ENCODE data around the gene RABAC1. TPM values are rescaled to one million over a fixed set of nuclear protein-coding genes. Genes with fewer than 3 reads are reported as not detected.

The RABAC1 gene, protein sequence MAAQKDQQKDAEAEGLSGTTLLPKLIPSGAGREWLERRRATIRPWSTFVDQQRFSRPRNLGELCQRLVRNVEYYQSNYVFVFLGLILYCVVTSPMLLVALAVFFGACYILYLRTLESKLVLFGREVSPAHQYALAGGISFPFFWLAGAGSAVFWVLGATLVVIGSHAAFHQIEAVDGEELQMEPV
- 100 to 1,000 TPM; 218 to 268 (median 245) TPM for polyA plus RNA-seq (ENCODE audit: low read depth in 6 of 6)

DNA sequence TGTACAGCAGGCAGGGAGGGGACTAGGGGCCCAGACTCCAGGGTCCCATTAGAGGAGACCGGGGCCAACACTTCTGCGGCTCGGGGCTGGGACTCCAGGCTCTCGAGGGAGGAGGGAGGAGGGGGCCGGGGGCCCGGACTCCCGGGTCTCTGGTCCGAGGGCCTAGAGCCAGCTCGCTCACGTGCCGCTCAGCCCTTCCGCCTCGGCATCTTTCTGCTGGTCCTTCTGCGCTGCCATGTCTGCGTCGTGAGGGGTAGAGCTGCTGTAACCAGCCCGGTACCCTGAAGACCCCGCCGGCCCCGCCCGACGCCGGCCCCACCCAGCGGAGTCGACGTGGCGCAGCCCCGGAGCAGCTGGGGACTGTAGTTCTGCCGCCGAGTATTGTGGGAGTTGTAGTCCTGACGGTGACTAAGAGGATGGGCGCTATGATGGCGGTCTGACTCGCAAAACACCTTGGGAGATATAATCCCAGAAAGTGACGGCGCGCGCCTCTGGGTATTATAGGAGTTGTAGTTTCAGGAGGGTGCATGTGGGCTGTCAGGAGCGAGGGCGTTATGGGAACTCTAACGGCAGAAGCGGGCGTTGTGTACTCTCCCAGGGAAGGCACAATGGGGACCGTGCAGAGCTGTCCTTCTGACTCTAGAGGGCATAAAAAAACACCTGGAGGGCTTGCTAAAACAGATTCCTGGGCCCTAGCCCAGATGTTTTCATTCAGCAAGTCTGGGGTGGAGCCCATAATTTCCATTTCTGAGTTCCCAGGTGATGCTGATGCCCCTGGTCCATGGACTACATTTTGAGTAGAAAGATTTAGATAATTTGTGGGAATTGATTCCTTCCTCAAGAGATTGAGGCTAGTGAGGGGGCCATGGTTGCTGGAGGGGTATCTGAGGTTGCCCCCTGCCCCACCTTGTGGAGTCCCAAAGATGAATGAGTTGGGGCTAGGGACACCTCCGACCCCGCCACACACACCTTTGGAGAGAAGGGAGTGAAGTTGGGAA, at the start of gene RABAC1:
Gene RABAC1, minus strand, starts transcription at position 266 of the 998 bp plus-strand sequence. Its CDS starts 29 bp downstream, at position 237.
- H3K27me3 Mint-ChIP-seq = no peaks in the 10 kb centered on the region
- peaks cover 20 to 31% (median 20%) of the 10 kb centered on the region in 3 donors for H3K4me1 Mint-ChIP-seq

DNA sequence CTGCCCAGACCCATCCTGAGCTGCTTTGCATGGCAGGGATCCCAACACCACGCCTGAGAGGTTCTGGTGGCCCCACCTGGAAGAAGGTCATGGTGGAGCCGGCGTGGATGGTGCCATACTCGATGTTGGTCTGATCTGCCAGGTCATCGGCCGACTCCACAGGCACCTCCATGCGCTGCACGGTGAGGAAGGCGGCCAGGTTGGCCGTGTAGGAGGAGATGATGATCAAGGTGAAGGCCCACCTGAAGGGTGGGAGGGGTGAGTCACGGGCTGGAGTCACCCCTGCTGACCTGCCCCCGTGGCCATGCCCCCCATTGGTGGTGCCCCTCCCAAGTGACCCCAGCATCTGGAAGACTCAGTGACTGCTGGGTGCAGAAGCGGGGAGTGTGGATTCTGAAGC, 47.4 kb upstream of the RABAC1 start:
- Mint-ChIP-seq H3K27ac (no peak overlapping the region), H3K9me3 (no peaks in the 10 kb centered on the region), H3K36me3 (no peaks in the 10 kb centered on the region), H3K4me3 (no peak overlapping the region), H3K4me1 (peaks cover 0 to 3% (median 0%) of the 10 kb centered on the region in 3 donors), H3K27me3 (peaks cover 15 to 42% (median 23%) of the 10 kb centered on the region in 3 donors)
- no peak for DNase-seq
- ATAC-seq (ENCODE audit: low read depth in 2 of 2) = no peak

More for the DNA sequence above, at the start of gene RABAC1:
- Mint-ChIP-seq H3K36me3 (peaks cover 0 to 9% of the 10 kb centered on the region in 2 donors), H3K4me3 (peak within 1 kb of the TSS; percentile 86 to 99 (median 94)), H3K27ac (peak within 1 kb of the TSS; percentile 80 to 98 (median 91)), H3K9me3 (no peaks in the 10 kb centered on the region)
- DNase-seq (peak; percentile 82), ATAC-seq (ENCODE audit: low read depth in 2 of 2) (peak; percentile 92 to 93)

DNA sequence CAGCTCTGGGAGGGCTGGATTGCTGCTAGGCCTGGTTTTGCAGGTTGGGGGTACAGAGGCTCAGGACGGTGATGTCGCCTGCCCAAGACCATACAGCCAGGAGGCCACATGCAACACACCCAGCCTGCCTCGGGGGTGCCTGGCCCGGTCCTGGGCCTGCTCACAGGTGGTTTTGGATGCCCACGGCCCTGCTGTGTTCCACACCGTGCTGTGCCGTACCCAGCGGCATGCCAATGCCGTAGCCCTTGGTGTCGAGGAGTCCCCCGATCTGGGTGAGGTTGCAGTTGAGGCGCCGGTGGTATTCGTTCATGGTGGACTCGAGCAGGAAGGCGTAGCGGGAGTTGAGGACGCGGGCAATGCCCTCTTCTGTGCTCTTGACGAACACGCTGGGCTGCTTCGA, 46.4 kb upstream of the RABAC1 start:
- peaks cover 19 to 50% (median 32%) of the 10 kb centered on the region in 3 donors for H3K27me3 Mint-ChIP-seq

DNA sequence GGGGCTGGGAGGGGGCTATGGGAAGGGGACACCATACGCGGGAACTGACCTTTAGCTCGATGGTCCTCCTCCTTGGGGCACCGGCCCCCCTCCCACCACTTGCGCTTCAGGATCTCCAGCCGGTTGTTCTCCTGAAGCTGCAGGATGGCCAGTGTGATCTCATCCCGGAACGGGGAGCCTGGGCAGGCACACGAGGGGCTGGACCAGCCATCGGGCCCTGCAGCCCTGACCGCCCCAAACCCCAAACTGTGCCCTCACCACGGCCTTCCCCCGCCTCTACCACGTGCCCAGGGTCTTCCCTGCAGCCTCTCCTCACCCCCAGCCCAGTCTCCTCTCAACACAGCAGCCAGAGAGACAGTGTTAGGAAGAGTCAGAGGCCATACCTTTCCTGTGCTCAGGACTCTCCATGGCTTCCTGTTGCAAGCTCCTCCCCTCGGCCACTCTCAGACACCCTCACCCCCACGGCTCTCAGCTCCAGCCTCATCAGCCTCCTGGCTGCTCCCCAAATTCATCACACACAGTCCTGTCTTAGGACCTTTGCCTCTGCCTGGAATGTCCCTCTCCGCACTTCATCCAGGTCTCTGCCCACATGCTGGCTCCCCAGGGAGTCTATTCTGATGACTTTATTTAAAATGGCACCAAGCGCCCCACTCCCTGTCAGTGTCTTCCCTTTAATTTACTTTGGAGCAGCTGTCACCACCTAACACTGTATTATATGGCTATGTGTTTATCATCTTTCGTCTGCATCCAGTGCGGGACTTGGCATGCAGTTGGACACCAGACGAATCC, 44.6 kb upstream of the RABAC1 start:
- Mint-ChIP-seq H3K27me3 (peaks cover 33 to 66% (median 47%) of the 10 kb centered on the region in 3 donors), H3K9me3 (no peaks in the 10 kb centered on the region), H3K36me3 (peaks cover 0 to 9% of the 10 kb centered on the region in 2 donors), H3K4me3 (peak overlapping the region in 1 of 8 donors; percentile 55), H3K27ac (no peak overlapping the region), H3K4me1 (peaks cover 0 to 8% (median 7%) of the 10 kb centered on the region in 3 donors)
- ATAC-seq (ENCODE audit: low read depth in 2 of 2) (no peak), DNase-seq (no peak)

More for the DNA sequence above, 46.4 kb upstream of the RABAC1 start:
- Mint-ChIP-seq H3K9me3 (no peaks in the 10 kb centered on the region), H3K4me1 (peaks cover 0 to 3% (median 0%) of the 10 kb centered on the region in 3 donors), H3K4me3 (no peak overlapping the region), H3K27ac (no peak overlapping the region), H3K36me3 (no peaks in the 10 kb centered on the region)
- DNase-seq = no peak
- ATAC-seq (ENCODE audit: low read depth in 2 of 2) = no peak

DNA sequence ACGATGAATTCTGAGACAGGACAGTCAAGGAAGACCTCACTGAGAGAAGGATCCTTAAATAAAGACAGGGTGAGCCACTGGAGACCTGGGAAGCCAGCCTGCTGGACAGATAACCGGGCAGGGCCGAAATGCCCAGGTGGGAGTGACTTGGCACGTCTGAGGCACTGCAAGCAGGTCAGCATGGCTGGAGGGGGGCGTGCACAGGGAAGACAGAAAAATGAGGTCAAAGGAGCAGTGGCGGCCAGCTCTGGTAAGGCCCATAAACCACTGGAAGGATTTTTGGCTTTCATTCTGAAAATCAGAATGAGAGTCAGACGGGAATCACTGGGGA, 40.7 kb upstream of the RABAC1 start:
- Mint-ChIP-seq H3K27ac (no peak overlapping the region), H3K27me3 (peaks cover 57 to 87% (median 73%) of the 10 kb centered on the region in 3 donors)
- no peak for ATAC-seq (ENCODE audit: low read depth in 2 of 2)

DNA sequence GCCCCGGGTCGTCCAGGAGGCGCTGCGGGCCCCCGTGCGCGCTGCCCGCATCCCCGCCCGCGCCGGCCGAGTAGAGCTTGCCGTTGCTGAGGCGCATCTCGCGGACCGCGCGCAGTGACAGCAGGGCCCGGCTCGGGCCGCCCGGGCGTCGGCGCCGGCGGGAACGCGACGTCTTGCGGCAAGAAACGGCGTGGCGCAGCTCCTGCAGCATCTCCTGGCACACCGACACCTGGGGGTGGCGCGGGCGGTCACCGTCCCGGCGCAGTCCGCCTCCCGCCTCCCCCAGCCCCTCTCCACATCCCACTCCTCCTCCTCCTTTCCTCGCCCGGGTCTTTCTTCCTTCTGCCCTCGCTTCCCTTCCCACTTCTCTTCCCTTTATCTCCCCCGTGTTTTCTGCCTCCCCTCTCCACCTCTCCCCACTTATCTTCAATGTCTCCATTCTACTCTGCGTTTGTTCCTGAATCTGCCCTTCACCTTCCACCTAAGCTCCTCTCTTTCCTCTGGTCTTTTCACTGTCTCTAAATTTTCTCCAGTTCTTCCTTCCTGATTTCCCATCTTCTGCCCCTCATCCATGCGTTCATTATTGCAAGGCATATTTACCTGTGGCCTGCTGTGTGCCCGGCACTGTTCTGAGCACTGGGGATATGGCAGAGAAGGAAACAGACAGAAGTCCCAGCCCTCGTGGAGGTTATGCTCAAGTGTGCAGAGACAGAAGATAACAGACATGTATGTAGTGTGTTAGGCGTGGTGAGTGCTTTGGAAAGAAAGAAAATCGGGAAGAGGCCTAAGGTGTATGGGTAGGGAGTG, 40.2 kb upstream of the RABAC1 start:
- H3K4me3 Mint-ChIP-seq = peak overlapping the region; percentile 29 to 73 (median 60)

More for the DNA sequence above, 40.7 kb upstream of the RABAC1 start:
- DNase-seq = no peak
- Mint-ChIP-seq H3K9me3 (peaks cover 0 to 6% (median 0%) of the 10 kb centered on the region in 7 donors), H3K4me3 (peak overlapping the region in 4 of 8 donors; percentile 13 to 73 (median 64)), H3K4me1 (peaks cover 24 to 37% (median 36%) of the 10 kb centered on the region in 3 donors), H3K36me3 (peaks cover 0 to 27% of the 10 kb centered on the region in 2 donors)

DNA sequence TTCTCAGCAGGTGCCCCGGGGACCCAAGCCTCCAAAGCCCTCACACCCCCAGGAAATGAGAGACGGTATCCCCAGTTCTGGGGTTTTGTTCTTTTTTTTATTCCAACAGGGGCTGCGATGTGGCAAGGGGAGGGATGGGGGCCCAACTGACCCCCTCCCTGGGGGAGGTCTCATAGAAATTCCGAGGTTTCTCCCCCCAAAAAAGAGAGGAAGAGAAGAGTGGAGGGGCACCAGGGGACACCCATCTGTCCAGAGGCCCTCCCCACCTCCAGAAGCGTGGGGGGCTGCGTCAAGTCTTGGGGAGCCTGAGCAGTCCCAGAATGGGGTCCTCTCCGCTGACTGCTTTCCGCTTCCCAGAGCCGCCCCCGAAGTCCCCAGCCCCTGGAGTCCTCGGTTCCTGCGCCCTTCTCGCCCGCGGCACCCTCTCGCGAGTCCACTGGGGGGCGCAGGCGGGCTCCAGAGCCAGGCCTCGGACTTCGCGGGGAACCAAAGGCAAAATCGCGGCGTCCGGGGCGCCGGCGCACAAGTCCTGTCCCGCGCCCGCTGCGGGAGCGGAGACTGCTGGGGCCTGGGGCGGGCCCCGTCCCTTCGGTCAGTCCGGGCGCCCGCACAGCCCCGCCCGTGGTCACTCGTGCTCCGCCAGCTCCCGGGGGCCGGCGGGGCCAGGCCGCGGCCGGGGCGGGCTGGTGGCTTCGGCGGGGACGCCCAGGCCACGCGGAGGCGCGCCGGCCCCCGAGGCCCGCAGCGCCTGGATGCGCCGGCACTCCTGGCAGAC, 39.3 kb upstream of the RABAC1 start:
- ATAC-seq (ENCODE audit: low read depth in 2 of 2) = peak in 1 of 2 donors; percentile 16
- H3K27me3 Mint-ChIP-seq = peaks cover 55 to 79% (median 72%) of the 10 kb centered on the region in 3 donors

More for the DNA sequence above, 40.2 kb upstream of the RABAC1 start:
- Mint-ChIP-seq H3K27ac (peak overlapping the region in 2 of 6 donors; percentile 11 to 13), H3K36me3 (peaks cover 0 to 27% of the 10 kb centered on the region in 2 donors), H3K27me3 (peaks cover 58 to 88% (median 77%) of the 10 kb centered on the region in 3 donors), H3K9me3 (peaks cover 0 to 6% (median 0%) of the 10 kb centered on the region in 7 donors), H3K4me1 (peaks cover 28 to 39% (median 37%) of the 10 kb centered on the region in 3 donors)
- ATAC-seq (ENCODE audit: low read depth in 2 of 2) (no peak), DNase-seq (no peak)

DNA sequence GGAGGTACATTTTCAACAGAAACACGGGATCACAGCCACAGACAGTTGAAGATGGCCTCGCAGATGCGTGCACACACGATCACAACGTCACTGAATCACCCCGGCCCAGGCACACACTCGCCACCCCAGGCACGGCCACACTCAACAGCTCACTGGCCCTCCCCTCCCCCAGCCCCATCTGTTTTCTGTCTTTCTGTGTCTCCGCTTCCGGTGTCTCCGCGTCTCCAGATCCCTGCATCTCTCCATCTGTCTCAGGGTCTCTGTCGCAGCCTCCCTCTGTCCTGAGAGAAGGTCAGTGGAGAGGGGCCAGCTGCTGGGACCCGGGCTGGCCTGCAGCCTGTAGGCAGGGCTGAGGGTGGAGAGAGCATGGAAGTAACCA, 38.7 kb upstream of the RABAC1 start:
- Mint-ChIP-seq H3K36me3 (peaks cover 0 to 27% of the 10 kb centered on the region in 2 donors), H3K4me1 (peaks cover 34 to 44% (median 40%) of the 10 kb centered on the region in 3 donors), H3K4me3 (peak overlapping the region in 6 of 8 donors; percentile 30 to 87 (median 73)), H3K27me3 (peaks cover 56 to 76% (median 75%) of the 10 kb centered on the region in 3 donors), H3K27ac (peak overlapping the region in 2 of 6 donors; percentile 8 to 33), H3K9me3 (peaks cover 0 to 6% (median 0%) of the 10 kb centered on the region in 7 donors)
- DNase-seq (no peak), ATAC-seq (ENCODE audit: low read depth in 2 of 2) (no peak)

More for the DNA sequence above, 39.3 kb upstream of the RABAC1 start:
- Mint-ChIP-seq H3K4me3 (peak overlapping the region in 6 of 8 donors; percentile 30 to 87 (median 64)), H3K27ac (no peak overlapping the region), H3K4me1 (peaks cover 31 to 42% (median 37%) of the 10 kb centered on the region in 3 donors), H3K36me3 (peaks cover 0 to 27% of the 10 kb centered on the region in 2 donors), H3K9me3 (peaks cover 0 to 6% (median 0%) of the 10 kb centered on the region in 7 donors)
- DNase-seq = peak; percentile 19

DNA sequence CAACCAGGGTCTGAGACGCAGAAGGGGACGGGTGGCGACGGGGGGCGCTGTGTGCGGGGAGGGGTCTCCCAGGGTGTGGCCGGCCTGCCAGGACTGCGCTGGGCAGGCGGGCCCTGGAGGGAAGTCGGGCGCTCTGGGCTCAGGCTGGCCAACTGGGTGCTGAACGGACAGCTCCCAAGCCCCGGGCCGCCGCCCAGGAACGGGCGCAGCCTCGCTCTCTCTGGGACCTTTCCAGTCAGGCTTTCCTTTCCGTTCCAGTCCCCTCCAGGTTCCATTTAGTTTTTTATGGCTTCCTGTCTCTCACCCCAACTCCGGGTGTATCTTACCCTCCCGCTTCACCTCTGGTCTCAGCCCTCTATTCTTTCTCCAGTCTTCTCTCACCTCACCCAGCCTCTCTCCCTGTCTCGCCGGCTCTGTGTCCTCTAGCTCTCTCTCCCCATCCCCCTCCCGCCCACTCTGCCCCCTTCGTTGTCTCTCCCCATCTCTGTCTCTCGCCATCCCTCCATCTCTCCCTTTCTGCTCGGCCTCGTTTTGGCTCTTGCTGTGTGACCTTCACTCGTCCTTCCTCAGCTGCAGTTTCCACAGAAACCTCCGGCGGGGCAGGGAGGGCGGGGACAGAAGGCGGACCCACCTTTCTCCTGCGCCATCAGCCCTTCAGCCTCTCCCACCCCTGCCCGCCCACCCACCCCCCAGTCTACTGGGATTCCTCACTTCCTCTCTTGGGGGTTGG, 38.2 kb upstream of the RABAC1 start:
- Mint-ChIP-seq H3K27me3 (peaks cover 61 to 81% (median 75%) of the 10 kb centered on the region in 3 donors), H3K4me1 (peaks cover 39 to 49% (median 45%) of the 10 kb centered on the region in 3 donors), H3K36me3 (peaks cover 0 to 27% of the 10 kb centered on the region in 2 donors), H3K27ac (peak overlapping the region in 2 of 6 donors; percentile 74 to 89), H3K4me3 (peak overlapping the region in 7 of 8 donors; percentile 43 to 87 (median 74)), H3K9me3 (peaks cover 0 to 6% (median 0%) of the 10 kb centered on the region in 7 donors)
- ATAC-seq (ENCODE audit: low read depth in 2 of 2) (peak in 1 of 2 donors; percentile 26), DNase-seq (peak; percentile 37)

DNA sequence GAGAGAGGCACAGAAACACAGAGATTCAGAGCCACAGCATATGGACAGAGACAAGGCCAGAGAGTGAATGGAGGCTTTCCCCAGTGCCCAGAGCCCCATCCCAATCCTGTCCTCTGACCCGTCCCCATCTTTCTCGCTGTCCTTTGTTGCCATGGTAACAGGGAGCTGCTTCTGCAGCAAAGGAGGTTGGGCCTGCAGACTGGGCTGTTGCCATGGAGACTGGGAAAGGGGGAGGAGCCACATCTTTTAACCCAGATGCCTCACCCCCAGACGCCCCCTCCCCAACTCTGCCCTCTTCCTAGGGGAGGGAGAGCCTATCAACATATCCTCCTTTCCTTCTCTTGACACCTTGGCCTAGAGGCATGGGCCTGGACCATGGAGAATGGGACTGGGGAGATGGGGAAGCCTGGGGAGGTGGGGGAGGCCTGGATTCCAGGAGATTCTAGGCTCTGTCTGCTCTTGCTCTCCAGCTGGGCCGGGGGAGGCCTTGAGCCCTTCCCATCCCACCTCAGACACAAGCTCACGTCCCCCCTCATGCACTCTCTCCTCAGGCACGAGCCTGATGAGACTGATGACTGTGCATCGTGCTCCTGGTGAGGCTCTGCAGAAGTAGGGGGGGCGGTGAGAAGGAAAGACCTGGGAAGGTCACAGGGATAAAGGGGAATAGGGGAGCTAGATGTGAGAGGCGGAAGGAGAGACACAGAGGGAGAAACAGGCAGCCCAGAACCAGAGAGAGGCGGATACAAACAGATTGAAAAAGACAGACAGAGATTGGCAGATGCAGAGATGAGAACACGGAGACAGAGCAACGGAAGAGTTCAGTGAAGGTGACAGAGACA, 37.1 kb upstream of the RABAC1 start:
- Mint-ChIP-seq H3K4me1 (peaks cover 39 to 49% (median 45%) of the 10 kb centered on the region in 3 donors), H3K4me3 (peak overlapping the region in 5 of 8 donors; percentile 57 to 77 (median 75)), H3K9me3 (peaks cover 0 to 6% (median 0%) of the 10 kb centered on the region in 7 donors), H3K27ac (no peak overlapping the region), H3K36me3 (peaks cover 0 to 27% of the 10 kb centered on the region in 2 donors), H3K27me3 (peaks cover 57 to 72% (median 66%) of the 10 kb centered on the region in 3 donors)
- ATAC-seq (ENCODE audit: low read depth in 2 of 2) = no peak
- no peak for DNase-seq
